DOHH2 (cell line): ENCODE measurements around the gene TLE1.

Source experiments
- EZH2phosphoT487 ChIP-seq: fragments of 200-600 bp; sonication (generic); IDR thresholded peaks from 2 replicates; pipeline ENCODE4 v1.6.1; 2017; ENCODE audit warnings: borderline replicate concordance, mild to moderate bottlenecking, antibody characterized with exemption, low read length, moderate library complexity, mixed read lengths
- TF ChIP-seq, protein P1 (sequence below): fragments of 200-600 bp; sonication (generic); IDR thresholded peaks from one replicate; pipeline ENCODE4 v1.5.1; 2014; ENCODE audit warnings: antibody characterized with exemption, mild to moderate bottlenecking, low read depth, low read length; ENCODE audit not compliant: poor library complexity, severe bottlenecking

DNA sequence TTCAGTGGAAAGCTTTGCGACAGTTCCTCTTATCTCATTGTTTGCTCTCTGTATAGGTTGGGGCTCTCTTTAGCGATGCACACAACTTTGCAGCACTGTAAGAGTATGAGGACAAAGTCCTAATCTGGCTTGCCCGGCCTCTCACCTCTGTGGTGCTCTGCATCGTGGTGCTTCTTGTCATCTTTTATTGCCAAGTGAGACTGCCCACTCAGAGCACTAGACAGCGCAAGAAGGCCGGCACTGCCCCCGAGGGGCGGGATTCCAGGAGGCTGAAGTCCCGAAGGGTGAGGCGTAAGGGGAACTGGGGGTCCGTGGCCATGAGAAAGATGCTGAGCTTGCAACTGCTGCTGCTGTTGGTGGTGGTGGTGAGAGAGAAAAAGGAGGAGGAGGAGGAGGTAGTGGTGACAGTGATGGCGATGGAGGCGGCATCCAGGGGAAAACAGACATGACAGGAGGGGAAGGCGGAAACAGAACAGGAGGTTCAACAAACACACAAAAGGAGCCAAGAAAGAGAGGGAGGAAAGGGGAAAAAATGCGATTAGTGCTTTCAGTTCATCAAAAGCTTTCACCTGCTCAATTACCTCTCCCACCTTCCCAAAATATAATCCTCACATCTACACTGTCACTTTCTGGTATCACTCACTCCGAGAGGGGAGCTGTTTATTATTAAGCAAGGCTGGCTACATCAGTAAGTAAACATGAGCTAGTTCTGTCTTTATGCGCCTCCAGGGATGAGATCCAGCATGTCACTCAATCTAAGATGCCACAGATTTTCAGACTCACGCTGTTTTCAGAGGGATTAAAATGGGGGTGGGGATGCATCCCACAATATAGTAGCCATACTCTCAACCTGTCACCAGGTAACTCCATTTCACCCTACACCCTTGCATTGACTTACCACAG is 55.1 kb downstream of the TLE1 start:
- TF ChIP-seq, protein P1, sequence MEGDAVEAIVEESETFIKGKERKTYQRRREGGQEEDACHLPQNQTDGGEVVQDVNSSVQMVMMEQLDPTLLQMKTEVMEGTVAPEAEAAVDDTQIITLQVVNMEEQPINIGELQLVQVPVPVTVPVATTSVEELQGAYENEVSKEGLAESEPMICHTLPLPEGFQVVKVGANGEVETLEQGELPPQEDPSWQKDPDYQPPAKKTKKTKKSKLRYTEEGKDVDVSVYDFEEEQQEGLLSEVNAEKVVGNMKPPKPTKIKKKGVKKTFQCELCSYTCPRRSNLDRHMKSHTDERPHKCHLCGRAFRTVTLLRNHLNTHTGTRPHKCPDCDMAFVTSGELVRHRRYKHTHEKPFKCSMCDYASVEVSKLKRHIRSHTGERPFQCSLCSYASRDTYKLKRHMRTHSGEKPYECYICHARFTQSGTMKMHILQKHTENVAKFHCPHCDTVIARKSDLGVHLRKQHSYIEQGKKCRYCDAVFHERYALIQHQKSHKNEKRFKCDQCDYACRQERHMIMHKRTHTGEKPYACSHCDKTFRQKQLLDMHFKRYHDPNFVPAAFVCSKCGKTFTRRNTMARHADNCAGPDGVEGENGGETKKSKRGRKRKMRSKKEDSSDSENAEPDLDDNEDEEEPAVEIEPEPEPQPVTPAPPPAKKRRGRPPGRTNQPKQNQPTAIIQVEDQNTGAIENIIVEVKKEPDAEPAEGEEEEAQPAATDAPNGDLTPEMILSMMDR: no peak
- TF ChIP-seq EZH2phosphoT487: no peak
